GM20000 (cell line): ENCODE results near the gene MFAP1.

Source experiments
- DNase-seq: peaks from one replicate; pipeline ENCODE4 v3.0.0; 2012; ENCODE audit warnings: low spot score
- TF ChIP-seq, protein P1 (sequence below): IDR thresholded peaks from 2 replicates; pipeline ENCODE4 v1.5.1; 2012; ENCODE audit warnings: mild to moderate bottlenecking, control low read depth; ENCODE audit errors: extremely low read depth, missing control alignments

The MFAP1 gene

DNA sequence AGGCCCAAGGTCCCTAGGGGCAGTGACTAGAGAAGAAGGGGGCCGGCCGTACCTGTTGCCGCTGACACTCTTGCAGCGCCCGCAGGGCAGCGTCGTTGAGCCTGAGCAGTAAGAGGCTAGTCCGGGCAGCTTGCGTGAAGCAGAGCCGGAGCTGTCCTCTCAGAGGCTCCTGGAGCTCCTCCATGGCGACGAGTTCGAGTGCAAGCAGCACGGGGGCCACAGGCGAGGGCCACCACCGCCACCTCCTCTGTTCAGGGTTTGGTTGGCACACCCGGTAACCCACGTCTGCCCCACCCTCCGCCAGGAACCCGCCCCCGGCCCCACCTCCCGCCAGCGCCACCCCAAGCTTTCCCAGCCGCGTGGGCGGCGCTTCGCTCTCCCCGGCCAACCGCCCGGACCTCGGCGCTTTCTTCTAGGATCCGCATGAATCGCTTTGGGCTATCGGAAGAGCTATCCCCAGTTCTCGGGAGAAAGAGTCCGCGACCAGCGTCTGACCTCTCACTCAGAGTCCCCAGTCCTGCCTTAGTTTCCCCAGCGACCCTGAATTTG, 47.7 kb downstream of the MFAP1 start, which contains the start of gene ELL3:
Gene ELL3 (minus strand): TSS at position 249 of the 549 bp plus-strand sequence. CDS start 65 bp downstream, at position 184.
- TF ChIP-seq, protein P1, sequence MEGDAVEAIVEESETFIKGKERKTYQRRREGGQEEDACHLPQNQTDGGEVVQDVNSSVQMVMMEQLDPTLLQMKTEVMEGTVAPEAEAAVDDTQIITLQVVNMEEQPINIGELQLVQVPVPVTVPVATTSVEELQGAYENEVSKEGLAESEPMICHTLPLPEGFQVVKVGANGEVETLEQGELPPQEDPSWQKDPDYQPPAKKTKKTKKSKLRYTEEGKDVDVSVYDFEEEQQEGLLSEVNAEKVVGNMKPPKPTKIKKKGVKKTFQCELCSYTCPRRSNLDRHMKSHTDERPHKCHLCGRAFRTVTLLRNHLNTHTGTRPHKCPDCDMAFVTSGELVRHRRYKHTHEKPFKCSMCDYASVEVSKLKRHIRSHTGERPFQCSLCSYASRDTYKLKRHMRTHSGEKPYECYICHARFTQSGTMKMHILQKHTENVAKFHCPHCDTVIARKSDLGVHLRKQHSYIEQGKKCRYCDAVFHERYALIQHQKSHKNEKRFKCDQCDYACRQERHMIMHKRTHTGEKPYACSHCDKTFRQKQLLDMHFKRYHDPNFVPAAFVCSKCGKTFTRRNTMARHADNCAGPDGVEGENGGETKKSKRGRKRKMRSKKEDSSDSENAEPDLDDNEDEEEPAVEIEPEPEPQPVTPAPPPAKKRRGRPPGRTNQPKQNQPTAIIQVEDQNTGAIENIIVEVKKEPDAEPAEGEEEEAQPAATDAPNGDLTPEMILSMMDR: no peak
- DNase-seq: peak; percentile 64

DNA sequence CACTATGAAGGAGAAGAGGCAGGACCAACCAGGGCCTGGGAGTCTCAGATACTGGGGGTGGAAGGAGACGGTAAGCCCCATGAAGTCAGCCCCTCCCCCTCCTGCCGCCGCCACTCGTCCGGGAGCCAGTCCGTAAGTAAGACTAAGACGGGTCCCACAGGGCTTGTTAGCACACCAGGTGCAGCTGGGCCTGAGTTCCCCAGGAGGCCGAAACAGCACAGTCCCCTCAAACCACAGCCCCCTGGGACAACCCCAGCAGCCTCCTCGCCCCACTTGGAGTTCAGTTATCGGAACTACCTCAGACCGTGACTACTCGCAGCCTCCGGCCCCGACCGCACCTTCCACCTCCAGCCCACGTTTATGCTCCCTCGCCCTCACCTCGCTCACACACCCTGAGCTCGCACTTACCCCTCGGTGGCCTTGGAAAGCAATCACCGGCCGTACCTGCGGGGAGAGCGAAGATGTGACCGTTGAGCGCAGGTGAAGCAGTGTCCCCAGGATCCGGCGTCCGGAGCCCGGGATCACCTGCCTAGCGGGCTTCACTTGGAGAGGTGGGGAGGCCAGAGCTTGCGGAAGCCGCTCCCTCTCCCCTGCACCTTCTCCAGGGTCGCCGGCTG, 48.3 kb downstream of the MFAP1 start:
- TF ChIP-seq, protein P1: no peak
- DNase-seq: peak; percentile 76

DNA sequence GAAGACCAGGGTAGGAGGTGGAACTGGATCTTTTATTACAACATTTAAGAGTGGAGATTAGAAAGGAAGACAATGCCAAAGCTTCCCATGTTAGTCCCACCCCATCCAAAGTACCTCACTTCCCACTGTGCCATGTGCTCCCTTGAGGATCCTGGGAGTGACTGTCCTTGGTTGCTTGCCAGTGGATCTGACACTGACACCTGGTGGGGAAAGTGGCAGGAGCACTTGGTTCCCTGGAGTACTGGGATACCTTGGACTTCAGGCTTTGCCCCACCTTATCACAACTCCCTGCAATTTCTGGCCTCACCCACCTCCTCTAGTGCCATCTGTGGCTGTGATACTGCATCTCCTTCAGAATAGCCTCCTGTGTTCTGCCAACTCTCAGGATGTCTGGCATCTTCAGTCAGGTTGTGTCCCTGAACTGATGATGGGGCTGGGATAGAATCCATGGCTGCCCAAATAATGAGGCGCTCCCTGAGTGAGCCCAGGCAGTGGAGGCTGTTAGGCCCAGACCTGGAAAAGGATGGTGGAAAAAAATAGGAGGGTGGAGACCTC, 49.0 kb downstream of the MFAP1 start:
- no peak for DNase-seq
- TF ChIP-seq, protein P1: no peak

DNA sequence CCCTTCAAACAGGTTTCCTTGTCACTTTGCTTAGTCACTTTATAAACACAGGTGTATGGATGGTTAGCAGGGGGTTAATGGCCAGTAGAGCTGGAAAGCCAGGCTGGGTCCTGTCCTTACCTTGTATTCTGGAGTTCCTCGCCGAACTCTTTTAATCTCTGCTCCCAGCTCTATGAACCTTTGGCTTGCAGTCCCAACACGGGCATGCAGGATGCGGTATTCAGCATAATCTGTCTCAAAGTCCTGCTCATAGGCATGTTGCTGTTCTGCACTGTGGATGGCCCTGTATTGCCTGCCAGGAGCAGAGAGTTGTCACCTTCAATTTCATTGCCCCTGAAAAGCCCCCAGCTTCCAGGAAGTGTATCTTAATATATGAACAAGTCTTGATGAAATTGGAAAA, 50.4 kb downstream of the MFAP1 start:
- TF ChIP-seq, protein P1: no peak
- DNase-seq: no peak

DNA sequence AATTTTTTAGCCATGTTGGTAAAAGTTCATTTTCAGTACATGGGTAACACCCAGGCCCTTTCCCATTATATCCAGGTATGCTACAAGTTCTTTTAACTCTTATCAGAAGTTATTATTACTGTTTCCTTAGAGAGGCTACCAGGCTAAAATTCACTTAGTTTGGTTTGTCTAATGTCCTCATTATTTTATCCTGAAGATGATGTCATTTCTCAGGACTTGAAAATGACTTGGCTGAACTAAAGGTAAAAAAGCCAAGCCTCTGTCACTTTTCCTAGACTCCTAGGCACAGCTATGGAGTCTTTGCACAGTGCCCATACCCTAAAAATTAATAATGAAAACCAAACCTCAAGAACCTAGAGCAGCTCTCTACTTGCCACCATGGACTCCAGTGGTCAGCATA, 51.9 kb downstream of the MFAP1 start:
- TF ChIP-seq, protein P1: no peak
- no peak for DNase-seq

DNA sequence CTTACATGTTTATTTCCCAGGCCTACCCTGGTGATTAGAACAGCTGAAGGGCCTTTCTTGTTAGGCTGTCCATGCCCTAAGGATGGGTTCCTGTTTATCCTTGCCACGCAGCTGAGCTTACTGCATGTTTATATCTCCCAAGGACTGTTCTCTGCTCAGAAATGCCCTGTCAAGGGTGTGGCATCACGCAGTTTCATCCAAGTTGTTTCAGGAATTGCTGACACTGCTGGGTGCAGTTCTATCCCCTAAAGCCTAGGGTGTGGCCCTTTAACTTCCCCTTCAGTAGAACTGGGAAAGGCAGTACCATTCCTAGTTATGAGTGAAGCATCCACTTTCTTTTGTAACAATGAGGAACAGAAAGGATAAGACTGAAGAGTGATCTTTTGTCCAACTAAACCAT, 52.7 kb downstream of the MFAP1 start:
- TF ChIP-seq, protein P1: no peak
- no peak for DNase-seq

DNA sequence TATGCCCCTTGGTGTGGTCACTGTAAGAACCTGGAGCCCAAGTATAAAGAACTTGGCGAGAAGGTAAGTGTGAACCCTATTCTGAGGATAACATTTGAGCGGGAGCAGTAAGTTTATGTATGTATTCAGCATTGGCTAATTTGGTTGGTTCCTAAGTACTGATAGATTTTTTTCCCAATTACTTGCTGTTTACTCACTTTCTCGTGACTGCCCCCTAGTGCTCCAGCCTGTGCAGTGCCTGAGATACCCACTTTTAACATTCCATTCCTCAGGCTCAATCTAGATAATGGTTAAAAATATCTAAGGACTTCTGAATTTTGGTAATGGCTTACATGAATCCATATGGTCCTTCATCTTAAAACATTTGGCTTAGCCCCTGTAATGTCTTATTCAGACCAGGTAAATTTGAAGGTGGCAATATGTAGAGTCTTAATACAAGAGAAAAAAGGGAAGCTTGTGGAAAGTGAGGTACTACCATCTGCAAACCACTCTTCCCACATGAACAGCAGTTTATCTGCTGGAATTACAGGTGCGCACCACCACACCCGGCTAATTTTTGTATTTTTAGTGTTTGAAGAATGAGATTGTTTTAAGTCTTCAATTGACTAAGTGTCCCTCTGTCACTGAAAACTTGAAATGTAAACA, 54.8 kb downstream of the MFAP1 start:
- TF ChIP-seq, protein P1: peak; percentile 93
- DNase-seq: peak; percentile 47
